Nephron (organoid): ENCODE data around the gene ANKRD65.

Experiments used
- H3K27ac Mint-ChIP-seq, 3 experiments: 2 replicates each; pipeline ENCODE4 v1.8.0; 2020; ENCODE audit warnings: mixed read lengths in 3 of 3, mild to moderate bottlenecking in 2 of 3, moderate library complexity in 1 of 3
- H3K27me3 Mint-ChIP-seq: 2 replicates; pipeline ENCODE4 v1.8.0; 2021; ENCODE audit warnings: low read depth, mild to moderate bottlenecking, moderate library complexity, mixed read lengths
- H3K36me3 Mint-ChIP-seq: 2 replicates; pipeline ENCODE4 v1.8.0; 2020; ENCODE audit warnings: low read depth, mixed read lengths
- H3K4me1 Mint-ChIP-seq: 2 replicates; pipeline ENCODE4 v1.8.0; 2020; ENCODE audit warnings: mixed read lengths
- H3K4me3 Mint-ChIP-seq, 3 experiments: 2 replicates each; pipeline ENCODE4 v1.8.0; 2020; ENCODE audit warnings: mild to moderate bottlenecking in 3 of 3, mixed read lengths in 3 of 3, moderate library complexity in 2 of 3
- H3K9me3 Mint-ChIP-seq: 2 replicates; pipeline ENCODE4 v1.8.0; 2020; ENCODE audit warnings: mixed read lengths
- TF ChIP-seq, protein P1 (sequence below), 3 experiments: fragments of 200-600 bp; sonication (generic); IDR thresholded peaks; one replicate each; pipeline ENCODE4 v1.5.0; 2021; ENCODE audit warnings: antibody characterized with exemption in 3 of 3; ENCODE audit not compliant: unreplicated experiment in 3 of 3

ANKRD65 gene

DNA sequence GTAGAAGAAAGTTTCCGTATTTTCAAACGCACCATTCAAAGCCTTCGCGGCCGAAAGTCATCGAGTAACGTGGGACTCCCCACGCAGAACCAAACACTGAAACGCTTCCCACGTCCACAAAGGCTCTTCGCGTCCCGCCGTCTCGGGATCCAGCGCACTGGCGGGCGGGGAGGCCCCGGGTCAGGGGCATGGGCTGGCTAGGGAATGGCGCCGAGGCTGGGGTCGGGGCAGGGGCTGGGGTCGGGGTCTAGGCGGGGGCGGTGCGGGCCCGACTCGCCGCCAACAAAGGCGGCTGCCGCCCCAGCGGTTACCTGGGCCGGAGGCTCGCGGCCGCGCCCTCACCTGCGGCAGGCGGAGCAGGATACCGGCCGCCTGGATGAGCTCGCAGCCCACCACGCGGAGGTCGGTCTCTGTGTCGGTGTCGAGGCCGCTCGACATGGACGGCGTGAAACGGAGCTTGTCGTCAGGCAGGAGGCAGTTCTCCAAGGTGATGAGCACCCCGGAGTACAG lies 22.3 kb downstream of the ANKRD65 start:
- Mint-ChIP-seq H3K4me3 (peak overlapping the region; percentile 96 to 98 (median 97)), H3K27ac (peak overlapping the region; percentile 75 to 89 (median 88)), H3K27me3 (no peaks in the 10 kb centered on the region), H3K4me1 (peaks cover 25% of the 10 kb centered on the region), H3K9me3 (no peaks in the 10 kb centered on the region), H3K36me3 (peaks cover 46% of the 10 kb centered on the region)
- TF ChIP-seq, protein P1, sequence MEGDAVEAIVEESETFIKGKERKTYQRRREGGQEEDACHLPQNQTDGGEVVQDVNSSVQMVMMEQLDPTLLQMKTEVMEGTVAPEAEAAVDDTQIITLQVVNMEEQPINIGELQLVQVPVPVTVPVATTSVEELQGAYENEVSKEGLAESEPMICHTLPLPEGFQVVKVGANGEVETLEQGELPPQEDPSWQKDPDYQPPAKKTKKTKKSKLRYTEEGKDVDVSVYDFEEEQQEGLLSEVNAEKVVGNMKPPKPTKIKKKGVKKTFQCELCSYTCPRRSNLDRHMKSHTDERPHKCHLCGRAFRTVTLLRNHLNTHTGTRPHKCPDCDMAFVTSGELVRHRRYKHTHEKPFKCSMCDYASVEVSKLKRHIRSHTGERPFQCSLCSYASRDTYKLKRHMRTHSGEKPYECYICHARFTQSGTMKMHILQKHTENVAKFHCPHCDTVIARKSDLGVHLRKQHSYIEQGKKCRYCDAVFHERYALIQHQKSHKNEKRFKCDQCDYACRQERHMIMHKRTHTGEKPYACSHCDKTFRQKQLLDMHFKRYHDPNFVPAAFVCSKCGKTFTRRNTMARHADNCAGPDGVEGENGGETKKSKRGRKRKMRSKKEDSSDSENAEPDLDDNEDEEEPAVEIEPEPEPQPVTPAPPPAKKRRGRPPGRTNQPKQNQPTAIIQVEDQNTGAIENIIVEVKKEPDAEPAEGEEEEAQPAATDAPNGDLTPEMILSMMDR (IDR thresholded peaks at IDR 0.05; ENCODE audit: unreplicated experiment in 3 of 3) = no peak

DNA sequence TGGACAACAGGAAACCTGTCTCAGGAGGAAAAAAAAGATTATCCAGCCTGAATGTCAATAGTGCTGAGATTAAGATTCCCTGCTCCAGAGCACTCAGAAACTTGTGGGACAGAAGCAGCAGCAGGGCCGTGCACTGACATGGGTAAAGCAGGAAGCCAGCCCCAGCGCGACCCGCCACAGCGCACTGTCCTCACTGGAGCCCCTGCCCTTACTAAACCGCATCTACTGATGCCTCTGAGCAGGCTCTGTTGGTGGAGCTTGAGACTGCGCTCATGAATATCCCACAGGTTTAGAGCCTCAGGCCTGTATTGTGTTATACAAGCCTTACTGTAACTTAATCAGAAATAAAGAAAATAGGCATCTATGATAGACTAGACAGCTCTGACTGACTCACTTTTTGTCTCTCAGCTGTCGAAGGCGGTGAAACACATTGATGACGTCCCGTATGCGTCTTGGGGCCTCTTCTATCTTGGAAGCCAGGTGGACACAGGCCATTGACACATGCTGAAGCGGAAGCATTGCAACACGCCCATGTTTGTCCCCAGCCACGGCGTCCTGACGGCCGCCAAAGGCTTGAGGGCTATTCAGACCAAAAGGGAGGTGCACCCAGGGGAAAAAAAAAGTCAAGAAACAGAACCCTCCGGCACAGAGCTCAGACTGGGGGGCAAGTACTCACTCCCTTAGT lies 23.1 kb downstream of the ANKRD65 start:
- H3K4me3 Mint-ChIP-seq = peak overlapping the region; percentile 96 to 98 (median 97)
- H3K4me1 Mint-ChIP-seq = peaks cover 20% of the 10 kb centered on the region
- no peaks in the 10 kb centered on the region for H3K9me3 Mint-ChIP-seq
- TF ChIP-seq, protein P1 (IDR thresholded peaks at IDR 0.05; ENCODE audit: unreplicated experiment in 3 of 3) = no peak
- peak overlapping the region; percentile 75 to 89 (median 88) for H3K27ac Mint-ChIP-seq
- H3K36me3 Mint-ChIP-seq = peaks cover 48% of the 10 kb centered on the region
- no peaks in the 10 kb centered on the region for H3K27me3 Mint-ChIP-seq

DNA sequence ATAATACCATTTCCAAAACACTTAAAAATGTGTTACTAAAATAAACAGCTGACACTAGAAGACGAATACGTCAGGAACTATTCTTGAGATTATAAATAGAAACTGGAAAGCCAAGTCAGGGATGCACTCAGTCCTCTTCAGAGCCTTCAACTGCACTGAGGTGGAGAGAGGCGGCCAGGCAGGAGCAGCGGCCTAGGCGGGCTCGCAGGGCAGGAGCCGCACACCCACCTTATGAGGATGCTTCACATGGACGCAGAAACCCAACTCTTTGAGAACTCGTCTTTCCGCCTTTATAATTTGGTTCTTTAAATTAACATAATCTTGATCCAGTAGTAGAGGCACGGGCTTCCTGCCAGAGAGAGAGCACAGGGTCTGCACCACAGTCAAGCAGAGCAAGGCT lies 25.9 kb downstream of the ANKRD65 start:
- H3K27me3 Mint-ChIP-seq = no peaks in the 10 kb centered on the region
- H3K4me3 Mint-ChIP-seq = peak overlapping the region; percentile 65 to 69 (median 67)
- no peaks in the 10 kb centered on the region for H3K9me3 Mint-ChIP-seq
- peaks cover 16% of the 10 kb centered on the region for H3K4me1 Mint-ChIP-seq
- H3K36me3 Mint-ChIP-seq = peaks cover 61% of the 10 kb centered on the region
- H3K27ac Mint-ChIP-seq = peak overlapping the region in 1 of 3 experiments; percentile 15
- TF ChIP-seq, protein P1 (IDR thresholded peaks at IDR 0.05; ENCODE audit: unreplicated experiment in 3 of 3) = no peak

- peaks cover 72% of the 10 kb centered on the region for H3K36me3 Mint-ChIP-seq
- H3K27ac Mint-ChIP-seq = no peak overlapping the region
- H3K4me3 Mint-ChIP-seq = no peak overlapping the region
- H3K4me1 Mint-ChIP-seq = peaks cover 12% of the 10 kb centered on the region
- H3K27me3 Mint-ChIP-seq = no peaks in the 10 kb centered on the region
- TF ChIP-seq, protein P1 (IDR thresholded peaks at IDR 0.05; ENCODE audit: unreplicated experiment in 3 of 3) = no peak
- H3K9me3 Mint-ChIP-seq = no peaks in the 10 kb centered on the region
Measured at GRCh38 chr1:1394116-1394515, 27.0 kb downstream of the ANKRD65 start.

GRCh38 chr1:1393428-1393827 lies 27.6 kb downstream of the ANKRD65 start:
- Mint-ChIP-seq H3K27ac (no peak overlapping the region), H3K4me1 (peaks cover 12% of the 10 kb centered on the region), H3K9me3 (no peaks in the 10 kb centered on the region), H3K4me3 (no peak overlapping the region), H3K27me3 (no peaks in the 10 kb centered on the region), H3K36me3 (peaks cover 75% of the 10 kb centered on the region)
- TF ChIP-seq, protein P1 (IDR thresholded peaks at IDR 0.05; ENCODE audit: unreplicated experiment in 3 of 3) = no peak

GRCh38 chr1:1393014-1393413 lies 28.1 kb downstream of the ANKRD65 start:
- peaks cover 9% of the 10 kb centered on the region for H3K4me1 Mint-ChIP-seq
- H3K36me3 Mint-ChIP-seq = peaks cover 76% of the 10 kb centered on the region
- no peak overlapping the region for H3K4me3 Mint-ChIP-seq
- H3K27me3 Mint-ChIP-seq = no peaks in the 10 kb centered on the region
- TF ChIP-seq, protein P1 (IDR thresholded peaks at IDR 0.05; ENCODE audit: unreplicated experiment in 3 of 3) = no peak
- no peaks in the 10 kb centered on the region for H3K9me3 Mint-ChIP-seq
- no peak overlapping the region for H3K27ac Mint-ChIP-seq
